Right kidney (tissue), 9 donors: ENCODE data around the gene SPDYE6.
"Not testable (repeated sequence)": the region's sequence is repeated elsewhere in the genome, so short reads cannot be mapped to it uniquely, and the experiment has no call there.

Experiments used
- DNase-seq: peaks from one replicate; pipeline ENCODE4 v3.0.0-alpha.2; 2016
- long read RNA-seq, 8 donors: transcript quantifications; one replicate each; lab custom pipeline, GENCODE V29; 2026

The SPDYE6 gene
- long read RNA-seq, donor 1: 0 reads
- long read RNA-seq, donor 2: 0 reads
- long read RNA-seq, donor 3, partial matches to known transcripts: 5 of 5 reads
- long read RNA-seq, donor 3, other reads (novel, unspliced or antisense): 0 of 5 reads
- long read RNA-seq, donor 4: 0 reads
- long read RNA-seq, donor 5: 0 reads
- long read RNA-seq, donor 6: 0 reads
- long read RNA-seq, donor 7: 0 reads
- long read RNA-seq, donor 8: 0 reads

- not testable (repeated sequence) for DNase-seq
These were observed at the start of gene SPDYE6 for GRCh38 chr7:102356344-102356743. TSS of gene SPDYE6 (minus strand) at chr7:102356444. CDS start at chr7:102356023, 421 bp downstream.

- not testable (repeated sequence) for DNase-seq
These were observed 48.6 kb upstream of the SPDYE6 start for GRCh38 chr7:102404862-102405188.

- DNase-seq: peak; percentile 7
These were observed 48.0 kb upstream of the SPDYE6 start for GRCh38 chr7:102404005-102404861.

- DNase-seq: no peak
These were observed 47.3 kb upstream of the SPDYE6 start for GRCh38 chr7:102403563-102403962.

GRCh38 chr7:102400360-102400759, 44.1 kb upstream of the SPDYE6 start:
- DNase-seq: no peak

GRCh38 chr7:102398543-102398942, 42.3 kb upstream of the SPDYE6 start:
- DNase-seq: no peak

- no peak for DNase-seq
These were observed 40.4 kb upstream of the SPDYE6 start for GRCh38 chr7:102396710-102397019.

- DNase-seq: peak; percentile 94
These were observed 39.8 kb upstream of the SPDYE6 start, which contains the start of gene PRKRIP1 for GRCh38 chr7:102395873-102396709. TSS of gene PRKRIP1 (plus strand) at chr7:102396363. CDS start at chr7:102396412, 49 bp downstream.

- DNase-seq: no peak
These were observed 39.3 kb upstream of the SPDYE6 start for GRCh38 chr7:102395592-102395872.

- no peak for DNase-seq
These were observed 37.2 kb upstream of the SPDYE6 start for GRCh38 chr7:102393467-102393866.

GRCh38 chr7:102392330-102392729, 36.1 kb upstream of the SPDYE6 start:
- no peak for DNase-seq

GRCh38 chr7:102390697-102391484, 34.6 kb upstream of the SPDYE6 start:
- DNase-seq: peak; percentile 66

- no peak for DNase-seq
These were observed 33.6 kb upstream of the SPDYE6 start for GRCh38 chr7:102389810-102390209.

GRCh38 chr7:102387064-102387463, 30.8 kb upstream of the SPDYE6 start:
- DNase-seq: no peak

GRCh38 chr7:102381696-102382425, 25.6 kb upstream of the SPDYE6 start:
- not testable (repeated sequence) for DNase-seq

GRCh38 chr7:102380837-102381236, 24.6 kb upstream of the SPDYE6 start:
- DNase-seq: not testable (repeated sequence)

- no peak for DNase-seq
These were observed 20.8 kb upstream of the SPDYE6 start for GRCh38 chr7:102376964-102377466.

GRCh38 chr7:102372796-102373195, 16.6 kb upstream of the SPDYE6 start:
- not testable (repeated sequence) for DNase-seq

GRCh38 chr7:102370038-102370437, 13.8 kb upstream of the SPDYE6 start:
- DNase-seq: not testable (repeated sequence)

- not testable (repeated sequence) for DNase-seq
These were observed 9.1 kb upstream of the SPDYE6 start for GRCh38 chr7:102365390-102365789.

GRCh38 chr7:102364394-102364886, 8.2 kb upstream of the SPDYE6 start:
- peak; percentile 31 for DNase-seq
